GM18861 (cell line): ENCODE measurements around the gene ISLR2.

Experiments
- ATAC-seq: cut with Tn5 transposase; IDR thresholded peaks from one replicate; pipeline ENCODE4 v1.9.1; 2021; ENCODE audit not compliant: unreplicated experiment

The ISLR2 gene

GRCh38 chr15:74175271-74176191, 45.1 kb downstream of the ISLR2 start:
- ATAC-seq: no peak

GRCh38 chr15:74176262-74177214, 46.2 kb downstream of the ISLR2 start:
- no peak for ATAC-seq

- no peak for ATAC-seq
Measured at GRCh38 chr15:74178326-74179100, 48.1 kb downstream of the ISLR2 start.

- no peak for ATAC-seq
Measured at GRCh38 chr15:74179101-74179841, 48.9 kb downstream of the ISLR2 start.

GRCh38 chr15:74179983-74180880, 49.8 kb downstream of the ISLR2 start:
- ATAC-seq: no peak

- no peak for ATAC-seq
Measured at GRCh38 chr15:74180881-74181602, 50.7 kb downstream of the ISLR2 start.

GRCh38 chr15:74182131-74182530, 51.7 kb downstream of the ISLR2 start:
- ATAC-seq: no peak

GRCh38 chr15:74184582-74185091, 54.3 kb downstream of the ISLR2 start:
- ATAC-seq: no peak

GRCh38 chr15:74185710-74186348, 55.4 kb downstream of the ISLR2 start:
- no peak for ATAC-seq
